GM21576 (cell line): ENCODE data around the gene KDM4B.
"Not testable (repeated sequence)": the region's sequence is repeated elsewhere in the genome, so short reads cannot be mapped to it uniquely, and the experiment has no call there.

ENCODE experiments used
- ATAC-seq: cut with Tn5 transposase; IDR thresholded peaks from one replicate; pipeline ENCODE4 v1.9.1; 2021; ENCODE audit warnings: mild to moderate bottlenecking, moderate library complexity; ENCODE audit not compliant: unreplicated experiment

Gene KDM4B

GRCh38 chr19:5160158-5160795 lies 191.4 kb downstream of the KDM4B start:
- not testable (repeated sequence) for ATAC-seq

GRCh38 chr19:5164845-5165696 lies 196.2 kb downstream of the KDM4B start:
- ATAC-seq = not testable (repeated sequence)

- no peak for ATAC-seq
Measured at GRCh38 chr19:5165697-5166019, 196.7 kb downstream of the KDM4B start.

- no peak for ATAC-seq
Measured at GRCh38 chr19:5166262-5166661, 197.3 kb downstream of the KDM4B start.

- ATAC-seq = no peak
Measured at GRCh38 chr19:5170329-5170745, 201.4 kb downstream of the KDM4B start.

GRCh38 chr19:5171711-5172110 lies 202.8 kb downstream of the KDM4B start:
- ATAC-seq = no peak

- no peak for ATAC-seq
Measured at GRCh38 chr19:5172859-5173630, 204.1 kb downstream of the KDM4B start.

GRCh38 chr19:5173993-5174392 lies 205.1 kb downstream of the KDM4B start:
- no peak for ATAC-seq

GRCh38 chr19:5177745-5178450 lies 209.0 kb downstream of the KDM4B start:
- ATAC-seq = no peak

- ATAC-seq = no peak
Measured at GRCh38 chr19:5178841-5179240, 209.9 kb downstream of the KDM4B start.

- ATAC-seq = no peak
Measured at GRCh38 chr19:5179256-5179655, 210.3 kb downstream of the KDM4B start.

- ATAC-seq = no peak
Measured at GRCh38 chr19:5181329-5181728, 212.4 kb downstream of the KDM4B start.

GRCh38 chr19:5182751-5183150 lies 213.8 kb downstream of the KDM4B start:
- no peak for ATAC-seq

GRCh38 chr19:5183616-5184015 lies 214.7 kb downstream of the KDM4B start:
- ATAC-seq = no peak

- ATAC-seq = no peak
Measured at GRCh38 chr19:5184930-5185329, 216.0 kb downstream of the KDM4B start.

GRCh38 chr19:5186293-5187050 lies 217.6 kb downstream of the KDM4B start:
- ATAC-seq = no peak

- no peak for ATAC-seq
Measured at GRCh38 chr19:5188548-5189317, 219.8 kb downstream of the KDM4B start.

- no peak for ATAC-seq
Measured at GRCh38 chr19:5189318-5189607, 220.3 kb downstream of the KDM4B start.

GRCh38 chr19:5191091-5191490 lies 222.2 kb downstream of the KDM4B start:
- ATAC-seq = no peak

- no peak for ATAC-seq
Measured at GRCh38 chr19:5192568-5192967, 223.7 kb downstream of the KDM4B start.
